ENCODE measurements around the gene SZT2.

The SZT2 gene

GRCh38 chr1:43503534-43503933 lies 113.8 kb downstream of the SZT2 start:
- DNase-seq = no peak
